Panc1 (cell line): ENCODE measurements around the gene AKT3. TPM values are rescaled to one million over a fixed set of nuclear protein-coding genes. Genes with fewer than 3 reads are reported as not detected.

Experiments
- ATAC-seq: fragments of 200-7000 bp; cut with Tn5 transposase; 2 replicates; pipeline ENCODE4 v1.9.1; 2020; ENCODE audit warnings: mild to moderate bottlenecking, moderate library complexity
- BruUV-seq: library from RNA; stranded (reverse); fragments of 400-500 nt; replicated peaks from 2 replicates; lab custom pipeline; 2021; lab: Mats Ljungman, UMichigan
- CTCF ChIA-PET: fragments of 300-600 bp; sonication (Branson Sonifier 250); formaldehyde crosslinking; loops from one replicate; lab custom pipeline; 2022; ENCODE audit warnings: antibody characterized with exemption; lab: Charles Lee
- POLR2A ChIA-PET: fragments of 300-600 bp; sonication (Branson Sonifier 250); formaldehyde crosslinking; loops from one replicate; lab custom pipeline; 2022; ENCODE audit warnings: antibody characterized with exemption; lab: Charles Lee
- DNase-seq: peaks from one replicate; pipeline ENCODE4 v3.0.0-alpha.2; 2010; ENCODE audit warnings: low read depth, low spot score
- H3K27ac ChIP-seq: 2 replicates; pipeline ENCODE4 v1.5.1; 2011; ENCODE audit warnings: mild to moderate bottlenecking, low read length, inconsistent platforms
- H3K27me3 ChIP-seq: fragments of 200-500 bp; sonication (Bioruptor generic); 2 replicates; pipeline ENCODE4 v1.6.0; 2014; ENCODE audit warnings: low read length, inconsistent platforms; ENCODE audit not compliant: control insufficient read depth, insufficient read depth
- H3K36me3 ChIP-seq: fragments of 200-500 bp; sonication (Bioruptor generic); 2 replicates; pipeline ENCODE4 v1.5.1; 2014; ENCODE audit warnings: inconsistent platforms, mild to moderate bottlenecking, low read length, moderate library complexity; ENCODE audit not compliant: control insufficient read depth, insufficient read depth
- H3K4me1 ChIP-seq: 2 replicates; pipeline ENCODE4 v1.5.1; 2011; ENCODE audit warnings: inconsistent platforms, mild to moderate bottlenecking, low read length, moderate library complexity; ENCODE audit not compliant: control insufficient read depth, insufficient read depth
- H3K4me3 ChIP-seq, 2 experiments: 2 replicates each; pipeline ENCODE4 v1.5.1; 2011 to 2012; ENCODE audit warnings: low read depth in 2 of 2, low read length in 2 of 2, mild to moderate bottlenecking in 2 of 2, inconsistent platforms in 1 of 2, moderate library complexity in 1 of 2
- H3K9me3 ChIP-seq: fragments of 200-500 bp; sonication (Bioruptor generic); 2 replicates; pipeline ENCODE4 v1.5.1; 2014; ENCODE audit warnings: low read depth, mild to moderate bottlenecking, inconsistent platforms, low read length, moderate library complexity; ENCODE audit not compliant: control insufficient read depth, insufficient read depth
- CTCF ChIP-seq: fragments of 450-650 bp; IDR thresholded peaks from 2 replicates; pipeline ENCODE4 v1.5.1; 2017; ENCODE audit warnings: mild to moderate bottlenecking
- POLR2AphosphoS5 ChIP-seq: IDR thresholded peaks from 2 replicates; pipeline ENCODE4 v1.6.1; 2012; ENCODE audit warnings: mild to moderate bottlenecking, low read depth, low read length, moderate library complexity
- REST ChIP-seq, 2 experiments: IDR thresholded peaks; 2 replicates each; pipeline ENCODE4 v1.6.1; 2011 to 2012; ENCODE audit warnings: low read depth in 2 of 2, control low read depth in 1 of 2, low read length in 1 of 2, mild to moderate bottlenecking in 1 of 2, moderate library complexity in 1 of 2; ENCODE audit not compliant: insufficient read depth in 1 of 2
- SIN3A ChIP-seq: IDR thresholded peaks from 2 replicates; pipeline ENCODE4 v1.6.1; 2012; ENCODE audit warnings: low read depth, mild to moderate bottlenecking, low read length, moderate library complexity, borderline replicate concordance; ENCODE audit not compliant: insufficient read depth
- TCF7L2 ChIP-seq: IDR thresholded peaks from 2 replicates; pipeline ENCODE4 v1.6.1; 2011; ENCODE audit warnings: mild to moderate bottlenecking, low read depth, low read length, inconsistent platforms
- in situ Hi-C: cut with HindIII; loops from 2 replicates; pipeline ENCODE4 v1.10.0; 2016; ENCODE audit warnings: low sequenced_read_pairs, low pct_unique_long_range_greater_than_20kb
- intact Hi-C: fragments of 100-400 bp; cut with micrococcal nuclease; formaldehyde crosslinking; loops from one replicate; pipeline ENCODE4 v1.10.0; 2022; ENCODE audit not compliant: unreplicated experiment
- total RNA-seq: library from RNA; stranded (reverse); gene quantifications from one replicate; pipeline ENCODE4 v1.2.1, GENCODE V29; 2021; ENCODE audit not compliant: unreplicated experiment

Gene AKT3
- total RNA-seq, 1 experiment from 2014 or later = 11.0 TPM

GRCh38 chr1:243896313-243896712 is 46.3 kb upstream of the AKT3 start:
- in situ Hi-C loops = no loop called here
- ChIA-PET POLR2A (no interaction called here), CTCF (no interaction called here)
- Histone ChIP-seq H3K27me3 (peaks cover 6% of the 10 kb centered on the region; the same call in 1 of the 2 replicates), H3K4me3 (no peak overlapping the region), H3K9me3 (no peaks in the 10 kb centered on the region), H3K36me3 (no peaks in the 10 kb centered on the region), H3K27ac (no peak overlapping the region), H3K4me1 (no peaks in the 10 kb centered on the region)
- ATAC-seq (no peak), DNase-seq (no peak)
- no peak for TF ChIP-seq REST (IDR thresholded peaks at IDR 0.05; ENCODE audit: insufficient read depth in 1 of 2, low read depth in 2 of 2, low read length in 1 of 2)
- no peak for TF ChIP-seq CTCF
- TF ChIP-seq TCF7L2 = no peak
- TF ChIP-seq POLR2AphosphoS5 = no peak
- no peak for TF ChIP-seq SIN3A
- BruUV-seq = no TSS peak
- intact Hi-C loops = no loop called here

GRCh38 chr1:243892456-243892855 is 42.4 kb upstream of the AKT3 start:
- Histone ChIP-seq H3K9me3 (no peaks in the 10 kb centered on the region), H3K27ac (no peak overlapping the region), H3K27me3 (no peaks in the 10 kb centered on the region), H3K4me1 (no peaks in the 10 kb centered on the region), H3K36me3 (no peaks in the 10 kb centered on the region), H3K4me3 (no peak overlapping the region)
- TF ChIP-seq SIN3A = no peak
- no peak for TF ChIP-seq CTCF
- TF ChIP-seq TCF7L2 = no peak
- no peak for TF ChIP-seq REST (IDR thresholded peaks at IDR 0.05; ENCODE audit: insufficient read depth in 1 of 2, low read depth in 2 of 2, low read length in 1 of 2)
- no peak for TF ChIP-seq POLR2AphosphoS5
- in situ Hi-C loops = no loop called here
- no TSS peak for BruUV-seq
- no peak for DNase-seq
- ChIA-PET CTCF (no interaction called here), POLR2A (no interaction called here)
- intact Hi-C loops = no loop called here
- no peak for ATAC-seq
